SK-N-SH treated with all-trans-retinoic acid at 6 μM for 48 hours (cell line): ENCODE data around the gene ITGB7.

Source experiments
- ATAC-seq: fragments of 200-7000 bp; cut with Tn5 transposase; 3 replicates; pipeline ENCODE4 v1.9.1; 2020; ENCODE audit warnings: mild to moderate bottlenecking, moderate library complexity
- ARNTL ChIP-seq: fragments of 450-650 bp; formaldehyde crosslinking; IDR thresholded peaks from 2 replicates; pipeline ENCODE4 v1.5.0; 2020; ENCODE audit warnings: low read depth, mild to moderate bottlenecking, moderate library complexity, borderline replicate concordance
- CREB5 ChIP-seq: fragments of 250-450 bp; sonication (Bioruptor Pico); IDR thresholded peaks from 2 replicates; pipeline ENCODE4 v1.5.1; 2020; ENCODE audit warnings: low read depth, mild to moderate bottlenecking, moderate library complexity
- CSDC2 ChIP-seq: fragments of 250-450 bp; sonication (Bioruptor Pico); IDR thresholded peaks from 2 replicates; pipeline ENCODE4 v1.5.0; 2020; ENCODE audit warnings: mild to moderate bottlenecking, moderate library complexity
- CSRNP3 ChIP-seq: fragments of 250-450 bp; sonication (Bioruptor Pico); IDR thresholded peaks from 2 replicates; pipeline ENCODE4 v1.5.1; 2021; ENCODE audit warnings: mild to moderate bottlenecking, moderate library complexity
- ESRRG ChIP-seq: fragments of 250-450 bp; sonication (Bioruptor Pico); IDR thresholded peaks from 2 replicates; pipeline ENCODE4 v1.6.1; 2021; ENCODE audit warnings: mild to moderate bottlenecking
- ISL1 ChIP-seq: fragments of 250-450 bp; sonication (Bioruptor Pico); IDR thresholded peaks from 2 replicates; pipeline ENCODE4 v2.1.2; 2022; ENCODE audit warnings: mild to moderate bottlenecking, moderate library complexity
- OSR1 ChIP-seq: fragments of 250-450 bp; sonication (Bioruptor Pico); IDR thresholded peaks from 2 replicates; pipeline ENCODE4 v1.8.0; 2022; ENCODE audit warnings: moderate library complexity, mild to moderate bottlenecking, inconsistent platforms
- PPARA ChIP-seq: fragments of 250-450 bp; sonication (Bioruptor Pico); IDR thresholded peaks from 2 replicates; pipeline ENCODE4 v1.5.0; 2020; ENCODE audit warnings: mild to moderate bottlenecking, borderline replicate concordance
- RARB ChIP-seq: fragments of 250-450 bp; sonication (Bioruptor Pico); IDR thresholded peaks from 2 replicates; pipeline ENCODE4 v1.8.0; 2021; ENCODE audit warnings: mild to moderate bottlenecking, moderate library complexity
- SNAI2 ChIP-seq: fragments of 250-450 bp; sonication (Bioruptor Pico); IDR thresholded peaks from 2 replicates; pipeline ENCODE4 v1.5.0; 2020; ENCODE audit warnings: mild to moderate bottlenecking, moderate library complexity
- TCF4 ChIP-seq: fragments of 250-450 bp; sonication (Bioruptor Pico); IDR thresholded peaks from 2 replicates; pipeline ENCODE4 v1.8.0; 2021; ENCODE audit warnings: mild to moderate bottlenecking, moderate library complexity, borderline replicate concordance
- TOX ChIP-seq: fragments of 250-450 bp; sonication (Bioruptor Pico); IDR thresholded peaks from 2 replicates; pipeline ENCODE4 v1.8.0; 2021; ENCODE audit warnings: mild to moderate bottlenecking, moderate library complexity, borderline replicate concordance
- ZC3H10 ChIP-seq: fragments of 250-450 bp; sonication (Bioruptor Pico); IDR thresholded peaks from 2 replicates; pipeline ENCODE4 v1.5.1; 2021; ENCODE audit warnings: mild to moderate bottlenecking, moderate library complexity
- ZFP3 ChIP-seq: fragments of 250-450 bp; sonication (Bioruptor Pico); IDR thresholded peaks from 2 replicates; pipeline ENCODE4 v1.5.0; 2020; ENCODE audit warnings: mild to moderate bottlenecking, moderate library complexity
- ZFP30 ChIP-seq: fragments of 450-650 bp; formaldehyde crosslinking; IDR thresholded peaks from 2 replicates; pipeline ENCODE4 v1.5.0; 2022; ENCODE audit warnings: mild to moderate bottlenecking, moderate library complexity
- ZNF565 ChIP-seq: fragments of 450-650 bp; formaldehyde crosslinking; conservative IDR thresholded peaks from 2 replicates; pipeline ENCODE4 v1.5.0; 2020; ENCODE audit warnings: low read depth, mild to moderate bottlenecking, moderate library complexity
- ZNF70 ChIP-seq: fragments of 450-650 bp; formaldehyde crosslinking; IDR thresholded peaks from 2 replicates; pipeline ENCODE4 v1.5.0; 2020; ENCODE audit warnings: mild to moderate bottlenecking, moderate library complexity
- ZNF8 ChIP-seq: fragments of 450-650 bp; formaldehyde crosslinking; IDR thresholded peaks from 2 replicates; pipeline ENCODE4 v1.5.0; 2020; ENCODE audit warnings: mild to moderate bottlenecking, moderate library complexity
- TF ChIP-seq, protein P1 (sequence below): fragments of 250-450 bp; sonication (Bioruptor Pico); IDR thresholded peaks from 2 replicates; pipeline ENCODE4 v1.8.0; 2021; ENCODE audit warnings: low read depth, mild to moderate bottlenecking, moderate library complexity, borderline replicate concordance
- TF ChIP-seq, protein P2 (sequence below): fragments of 250-450 bp; sonication (Bioruptor Pico); IDR thresholded peaks from 2 replicates; pipeline ENCODE4 v1.5.0; 2020; ENCODE audit warnings: mild to moderate bottlenecking, moderate library complexity

The ITGB7 gene

DNA sequence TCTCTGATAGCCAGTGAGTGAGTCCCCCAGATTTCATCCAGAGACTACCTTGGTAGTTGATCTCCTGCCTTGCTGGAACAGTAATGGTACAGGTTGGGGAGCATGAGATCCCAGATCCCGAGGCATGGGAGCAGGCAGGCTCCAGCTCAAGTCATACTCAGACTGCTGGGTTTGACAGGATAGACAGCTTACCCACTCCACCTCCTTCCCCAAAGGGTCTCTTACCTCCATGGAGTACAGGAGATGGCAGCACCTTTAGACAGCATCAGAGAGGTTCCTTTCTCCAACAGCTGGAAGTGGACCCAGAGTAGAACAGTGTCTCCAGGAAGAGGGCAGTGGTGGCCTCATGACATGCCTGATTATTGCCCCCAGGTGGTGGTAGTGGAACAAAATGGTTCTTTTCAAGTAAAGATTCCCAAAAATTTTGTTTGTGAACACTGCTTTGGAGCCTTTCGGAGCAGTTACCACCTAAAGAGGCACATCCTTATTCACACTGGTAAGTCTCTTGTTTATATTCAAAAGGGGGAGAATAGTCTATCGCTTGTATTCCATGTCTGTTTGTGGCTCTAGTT, 21.4 kb downstream of the ITGB7 start:
- TF ChIP-seq TCF4 (CRISPR knock-in tag), result no peak
- no peak for TF ChIP-seq ARNTL (CRISPR knock-in tag)
- TF ChIP-seq ZFP3 (CRISPR knock-in tag), result no peak
- no peak for TF ChIP-seq ZNF70 (CRISPR knock-in tag)
- TF ChIP-seq, protein P1, sequence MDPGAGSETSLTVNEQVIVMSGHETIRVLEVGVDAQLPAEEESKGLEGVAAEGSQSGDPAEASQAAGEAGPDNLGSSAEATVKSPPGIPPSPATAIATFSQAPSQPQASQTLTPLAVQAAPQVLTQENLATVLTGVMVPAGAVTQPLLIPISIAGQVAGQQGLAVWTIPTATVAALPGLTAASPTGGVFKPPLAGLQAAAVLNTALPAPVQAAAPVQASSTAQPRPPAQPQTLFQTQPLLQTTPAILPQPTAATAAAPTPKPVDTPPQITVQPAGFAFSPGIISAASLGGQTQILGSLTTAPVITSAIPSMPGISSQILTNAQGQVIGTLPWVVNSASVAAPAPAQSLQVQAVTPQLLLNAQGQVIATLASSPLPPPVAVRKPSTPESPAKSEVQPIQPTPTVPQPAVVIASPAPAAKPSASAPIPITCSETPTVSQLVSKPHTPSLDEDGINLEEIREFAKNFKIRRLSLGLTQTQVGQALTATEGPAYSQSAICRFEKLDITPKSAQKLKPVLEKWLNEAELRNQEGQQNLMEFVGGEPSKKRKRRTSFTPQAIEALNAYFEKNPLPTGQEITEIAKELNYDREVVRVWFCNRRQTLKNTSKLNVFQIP (CRISPR knock-in tag), result no peak
- TF ChIP-seq CREB5 (CRISPR knock-in tag), result no peak
- TF ChIP-seq SNAI2 (CRISPR knock-in tag), result no peak
- TF ChIP-seq ZNF565, result no peak
- TF ChIP-seq ISL1 (CRISPR knock-in tag), result no peak
- TF ChIP-seq CSDC2 (CRISPR knock-in tag), result no peak
- no peak for TF ChIP-seq TOX
- no peak for TF ChIP-seq CSRNP3 (CRISPR knock-in tag)
- no peak for TF ChIP-seq OSR1 (CRISPR knock-in tag)
- TF ChIP-seq, protein P2, sequence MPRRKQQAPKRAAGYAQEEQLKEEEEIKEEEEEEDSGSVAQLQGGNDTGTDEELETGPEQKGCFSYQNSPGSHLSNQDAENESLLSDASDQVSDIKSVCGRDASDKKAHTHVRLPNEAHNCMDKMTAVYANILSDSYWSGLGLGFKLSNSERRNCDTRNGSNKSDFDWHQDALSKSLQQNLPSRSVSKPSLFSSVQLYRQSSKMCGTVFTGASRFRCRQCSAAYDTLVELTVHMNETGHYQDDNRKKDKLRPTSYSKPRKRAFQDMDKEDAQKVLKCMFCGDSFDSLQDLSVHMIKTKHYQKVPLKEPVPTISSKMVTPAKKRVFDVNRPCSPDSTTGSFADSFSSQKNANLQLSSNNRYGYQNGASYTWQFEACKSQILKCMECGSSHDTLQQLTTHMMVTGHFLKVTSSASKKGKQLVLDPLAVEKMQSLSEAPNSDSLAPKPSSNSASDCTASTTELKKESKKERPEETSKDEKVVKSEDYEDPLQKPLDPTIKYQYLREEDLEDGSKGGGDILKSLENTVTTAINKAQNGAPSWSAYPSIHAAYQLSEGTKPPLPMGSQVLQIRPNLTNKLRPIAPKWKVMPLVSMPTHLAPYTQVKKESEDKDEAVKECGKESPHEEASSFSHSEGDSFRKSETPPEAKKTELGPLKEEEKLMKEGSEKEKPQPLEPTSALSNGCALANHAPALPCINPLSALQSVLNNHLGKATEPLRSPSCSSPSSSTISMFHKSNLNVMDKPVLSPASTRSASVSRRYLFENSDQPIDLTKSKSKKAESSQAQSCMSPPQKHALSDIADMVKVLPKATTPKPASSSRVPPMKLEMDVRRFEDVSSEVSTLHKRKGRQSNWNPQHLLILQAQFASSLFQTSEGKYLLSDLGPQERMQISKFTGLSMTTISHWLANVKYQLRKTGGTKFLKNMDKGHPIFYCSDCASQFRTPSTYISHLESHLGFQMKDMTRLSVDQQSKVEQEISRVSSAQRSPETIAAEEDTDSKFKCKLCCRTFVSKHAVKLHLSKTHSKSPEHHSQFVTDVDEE (CRISPR knock-in tag), result no peak
- TF ChIP-seq, all 23 proteins: peak for 0
- ATAC-seq, result no peak

- ATAC-seq, result no peak
- TF ChIP-seq RARB (CRISPR knock-in tag) (no peak), CSDC2 (CRISPR knock-in tag) (no peak), ISL1 (CRISPR knock-in tag) (no peak), ZFP30 (CRISPR knock-in tag) (no peak), ZFP3 (CRISPR knock-in tag) (no peak), ESRRG (CRISPR knock-in tag) (no peak)
These were observed 22.2 kb downstream of the ITGB7 start for GRCh38 chr12:53184828-53185227.

- ATAC-seq, result no peak
- TF ChIP-seq, protein P1 (CRISPR knock-in tag), result no peak
- TF ChIP-seq CSDC2 (CRISPR knock-in tag), result no peak
- TF ChIP-seq ISL1 (CRISPR knock-in tag), result no peak
- no peak for TF ChIP-seq ZNF565
- no peak for TF ChIP-seq SNAI2 (CRISPR knock-in tag)
- no peak for TF ChIP-seq ZNF8 (CRISPR knock-in tag)
- TF ChIP-seq PPARA (CRISPR knock-in tag), result no peak
- no peak for TF ChIP-seq ZNF70 (CRISPR knock-in tag)
- TF ChIP-seq ARNTL (CRISPR knock-in tag), result no peak
- no peak for TF ChIP-seq ESRRG (CRISPR knock-in tag)
These were observed 24.1 kb downstream of the ITGB7 start for GRCh38 chr12:53182903-53183302.

- no peak for ATAC-seq
- TF ChIP-seq ZNF70 (CRISPR knock-in tag) (no peak), ZFP3 (CRISPR knock-in tag) (no peak), ARNTL (CRISPR knock-in tag) (no peak), ESRRG (CRISPR knock-in tag) (no peak), ZC3H10 (CRISPR knock-in tag) (no peak), ISL1 (CRISPR knock-in tag) (no peak)
These were observed 25.1 kb downstream of the ITGB7 start for GRCh38 chr12:53181935-53182334.
